ENCODE measurements around the gene LAMP2.

DNA sequence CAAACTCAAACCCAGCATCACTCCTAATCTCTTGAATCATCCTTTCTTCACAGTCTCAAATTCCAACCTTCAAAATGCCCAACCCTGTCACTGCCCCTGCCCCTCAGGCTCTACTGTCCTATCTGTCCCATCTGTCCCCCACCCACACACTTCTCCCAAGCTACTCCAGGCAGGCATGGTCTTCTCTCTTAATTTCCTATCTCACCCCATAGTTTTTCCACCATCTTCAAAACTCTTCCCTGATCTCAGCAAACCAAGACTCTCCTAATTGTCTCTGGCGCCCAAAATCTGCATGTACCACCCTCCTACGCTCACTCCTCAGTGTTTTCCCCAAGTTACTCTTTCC lies 644 bp downstream of the LAMP2 start:
- no peak for TF ChIP-seq POLR2A (IDR thresholded peaks at IDR 0.05; ENCODE audit: low read length)
- TF ChIP-seq GATA1 (IDR thresholded peaks at IDR 0.05; ENCODE audit: low read depth, low read length): no peak
